Spinal cord (tissue), 10 donors: ENCODE measurements around the gene FETUB. TPM values are rescaled to one million over a fixed set of nuclear protein-coding genes. Genes with fewer than 3 reads are reported as not detected.

Source experiments
- DNase-seq, 6 donors: peaks; one replicate each; pipeline versions ENCODE4 v3.0.0 to v3.0.0-alpha.2; 2013 to 2015; ENCODE audit warnings: low spot score in 6 of 6, low read depth in 4 of 6
- H3K27ac ChIP-seq: one replicate; pipeline ENCODE4 v1.5.1; 2013; ENCODE audit warnings: low read depth, low read length, control low read depth
- H3K27me3 ChIP-seq: one replicate; pipeline ENCODE4 v1.6.1; 2013; ENCODE audit warnings: low read length; ENCODE audit not compliant: control insufficient read depth, insufficient read depth
- H3K36me3 ChIP-seq: one replicate; pipeline ENCODE4 v1.6.1; 2013; ENCODE audit warnings: low read length; ENCODE audit not compliant: control insufficient read depth, insufficient read depth
- H3K4me1 ChIP-seq: one replicate; pipeline ENCODE4 v1.6.1; 2013; ENCODE audit warnings: low read length; ENCODE audit not compliant: control insufficient read depth, insufficient read depth
- H3K4me3 ChIP-seq: one replicate; pipeline ENCODE4 v1.5.1; 2013; ENCODE audit warnings: low read depth, low read length, control low read depth
- H3K9me3 ChIP-seq: one replicate; pipeline ENCODE4 v1.6.1; 2013; ENCODE audit warnings: low read length; ENCODE audit not compliant: control insufficient read depth, insufficient read depth
- WGBS: methylation state at CpG from one replicate; pipeline ENCODE4 v1.1.5; 2013; ENCODE audit warnings: missing lambda C conversion rate; ENCODE audit not compliant: insufficient coverage; 5-methylcytosine and 5-hydroxymethylcytosine counted together
- polyA plus RNA-seq, 2 donors: library from polyadenylated mRNA; unstranded; fragments of 120-200 nt; gene quantifications; one replicate each; pipeline ENCODE4 v1.2.1, GENCODE V29; 2013; ENCODE audit not compliant: insufficient read length in 2 of 2
- total RNA-seq, 2 donors: library from RNA; depleted of rRNA in 1 of 2; stranded (reverse); fragments of 120-200 nt in 1 of 2; fragments of >200 nt in 1 of 2; gene quantifications; one replicate each; pipeline versions ENCODE4 v1.2.3 to v1.2.4, GENCODE V29; 2013 to 2014
- donor health status: healthy.

The FETUB gene
- total and polyA plus RNA-seq, 4 donors: 0.11 TPM; not detected in 3

GRCh38 chr3:186599785-186600166, 40.4 kb upstream of the FETUB start:
- H3K27ac ChIP-seq: no peak overlapping the region
- DNase-seq: no peak
- H3K4me1 ChIP-seq: no peaks in the 10 kb centered on the region
- no peaks in the 10 kb centered on the region for H3K36me3 ChIP-seq
- no peak overlapping the region for H3K4me3 ChIP-seq
- no peaks in the 10 kb centered on the region for H3K27me3 ChIP-seq
- no peaks in the 10 kb centered on the region for H3K9me3 ChIP-seq
- WGBS: 71% methylated on average over 2 of the region's 2 CpGs

- WGBS: 70% methylated on average over 1 of the region's 3 CpGs
- Histone ChIP-seq H3K27me3 (no peaks in the 10 kb centered on the region), H3K27ac (no peak overlapping the region), H3K36me3 (no peaks in the 10 kb centered on the region), H3K4me1 (no peaks in the 10 kb centered on the region), H3K9me3 (no peaks in the 10 kb centered on the region), H3K4me3 (no peak overlapping the region)
- DNase-seq: no peak
Measured at GRCh38 chr3:186600896-186601295, 39.3 kb upstream of the FETUB start.

GRCh38 chr3:186603159-186603558, 37.0 kb upstream of the FETUB start:
- Histone ChIP-seq H3K9me3 (no peaks in the 10 kb centered on the region), H3K27me3 (no peaks in the 10 kb centered on the region), H3K36me3 (no peaks in the 10 kb centered on the region), H3K27ac (no peak overlapping the region), H3K4me3 (no peak overlapping the region), H3K4me1 (no peaks in the 10 kb centered on the region)
- WGBS: no CpG with 5 or more reads among the region's 7 CpGs
- DNase-seq: no peak

GRCh38 chr3:186605078-186605477, 35.1 kb upstream of the FETUB start:
- H3K36me3 ChIP-seq: no peaks in the 10 kb centered on the region
- H3K27me3 ChIP-seq: no peaks in the 10 kb centered on the region
- H3K4me3 ChIP-seq: no peak overlapping the region
- no peak overlapping the region for H3K27ac ChIP-seq
- H3K4me1 ChIP-seq: no peaks in the 10 kb centered on the region
- no peak for DNase-seq
- no peaks in the 10 kb centered on the region for H3K9me3 ChIP-seq

GRCh38 chr3:186605561-186606545, 34.3 kb upstream of the FETUB start:
- 95% methylated on average over 3 of the region's 5 CpGs for WGBS
- DNase-seq: no peak
- Histone ChIP-seq H3K36me3 (no peaks in the 10 kb centered on the region), H3K27me3 (no peaks in the 10 kb centered on the region), H3K27ac (no peak overlapping the region), H3K4me1 (no peaks in the 10 kb centered on the region), H3K9me3 (no peaks in the 10 kb centered on the region), H3K4me3 (no peak overlapping the region)

- no peak overlapping the region for H3K4me3 ChIP-seq
- H3K36me3 ChIP-seq: no peaks in the 10 kb centered on the region
- no peak overlapping the region for H3K27ac ChIP-seq
- 92% methylated on average over 2 of the region's 2 CpGs for WGBS
- no peaks in the 10 kb centered on the region for H3K9me3 ChIP-seq
- no peaks in the 10 kb centered on the region for H3K27me3 ChIP-seq
- no peak for DNase-seq
- H3K4me1 ChIP-seq: no peaks in the 10 kb centered on the region
Measured at GRCh38 chr3:186608624-186609215, 31.5 kb upstream of the FETUB start.

GRCh38 chr3:186609247-186609868, 30.8 kb upstream of the FETUB start:
- no peak for DNase-seq
- 100% methylated on average over 5 of the region's 8 CpGs for WGBS
- no peak overlapping the region for H3K27ac ChIP-seq
- H3K4me3 ChIP-seq: no peak overlapping the region
- H3K36me3 ChIP-seq: no peaks in the 10 kb centered on the region
- no peaks in the 10 kb centered on the region for H3K4me1 ChIP-seq
- no peaks in the 10 kb centered on the region for H3K27me3 ChIP-seq
- H3K9me3 ChIP-seq: no peaks in the 10 kb centered on the region

- Histone ChIP-seq H3K4me3 (no peak overlapping the region), H3K27ac (no peak overlapping the region), H3K27me3 (peaks cover 1% of the 10 kb centered on the region), H3K9me3 (no peaks in the 10 kb centered on the region), H3K4me1 (peaks cover 16% of the 10 kb centered on the region), H3K36me3 (no peaks in the 10 kb centered on the region)
- whole genome bisulfite sequencing: 89% methylated on average over 4 of the region's 5 CpGs
- DNase-seq: no peak
Measured at GRCh38 chr3:186612065-186612464, 28.1 kb upstream of the FETUB start.

GRCh38 chr3:186612721-186613636, 27.2 kb upstream of the FETUB start, which contains the start of gene AHSG:
Gene AHSG, plus strand, starts transcription at chr3:186613060. Its CDS starts 82 bp downstream, at chr3:186613142.
- H3K36me3 ChIP-seq: no peaks in the 10 kb centered on the region

More at GRCh38 chr3:186612721-186613636, 27.2 kb upstream of the FETUB start, which contains the start of gene AHSG:
- H3K4me1 ChIP-seq: peaks cover 22% of the 10 kb centered on the region
- H3K27ac ChIP-seq: no peak within 1 kb of the TSS
- WGBS: 75% methylated on average over 2 of the region's 7 CpGs
- H3K27me3 ChIP-seq: peaks cover 4% of the 10 kb centered on the region
- H3K9me3 ChIP-seq: no peaks in the 10 kb centered on the region
- no peak within 1 kb of the TSS for H3K4me3 ChIP-seq
- DNase-seq: no peak
